Upper lobe of left lung (tissue), 4 donors: ENCODE results near the gene TMEM128.
"Not testable (repeated sequence)": the region's sequence is repeated elsewhere in the genome, so short reads cannot be mapped to it uniquely, and the experiment has no call there.

Source experiments
- CTCF ChIP-seq, 6 experiments: fragments of 450-650 bp in 4 of 6; fragments of 200-600 bp in 2 of 6; sonication (generic) in 2 of 6; IDR thresholded peaks; one replicate each; pipeline ENCODE4 v1.5.1; 2016 to 2019; ENCODE audit warnings: antibody characterized with exemption in 6 of 6
- EP300 ChIP-seq, 4 donors: sonication (generic); formaldehyde crosslinking; IDR thresholded peaks; one replicate each; pipeline ENCODE4 v1.5.1; 2017; ENCODE audit warnings: antibody characterized with exemption in 4 of 4, control low read depth in 2 of 4
- POLR2A ChIP-seq, 4 donors: fragments of 450-650 bp; IDR thresholded peaks; one replicate each; pipeline ENCODE4 v1.5.1; 2016 to 2017; ENCODE audit warnings: antibody characterized with exemption in 4 of 4, mild to moderate bottlenecking in 2 of 4

- not testable (repeated sequence) for TF ChIP-seq CTCF, EP300, POLR2A (IDR thresholded peaks at IDR 0.05)
Measured at GRCh38 chr4:4188557-4188956, 59.5 kb downstream of the TMEM128 start.
